ENCODE data around the gene METTL1. TPM values are rescaled to one million over a fixed set of nuclear protein-coding genes. Genes with fewer than 3 reads are reported as not detected.

METTL1 gene
- total and polyA plus RNA-seq, 2 experiments from 2014 or later = 18.9 to 39.5 TPM

DNA sequence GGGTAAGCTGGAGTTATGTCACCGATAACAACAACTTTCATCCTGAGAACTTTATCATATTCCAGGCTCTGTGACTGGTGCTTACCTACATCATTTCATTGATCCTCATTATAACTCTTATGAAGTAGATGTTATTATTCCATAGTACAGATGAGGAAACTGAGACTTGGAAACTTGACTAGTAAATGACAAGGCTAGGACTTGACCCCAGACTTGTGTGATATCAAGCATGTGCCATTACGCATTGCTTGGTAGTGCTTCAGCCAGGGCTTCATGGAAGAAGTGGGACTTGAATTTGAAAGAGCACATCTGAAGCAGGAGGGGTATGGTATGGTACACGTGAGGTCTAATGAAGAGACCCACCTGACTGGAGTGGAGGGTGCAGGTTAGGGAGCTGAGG lies 34.8 kb upstream of the METTL1 start (continued):
- TF ChIP-seq, protein P1, sequence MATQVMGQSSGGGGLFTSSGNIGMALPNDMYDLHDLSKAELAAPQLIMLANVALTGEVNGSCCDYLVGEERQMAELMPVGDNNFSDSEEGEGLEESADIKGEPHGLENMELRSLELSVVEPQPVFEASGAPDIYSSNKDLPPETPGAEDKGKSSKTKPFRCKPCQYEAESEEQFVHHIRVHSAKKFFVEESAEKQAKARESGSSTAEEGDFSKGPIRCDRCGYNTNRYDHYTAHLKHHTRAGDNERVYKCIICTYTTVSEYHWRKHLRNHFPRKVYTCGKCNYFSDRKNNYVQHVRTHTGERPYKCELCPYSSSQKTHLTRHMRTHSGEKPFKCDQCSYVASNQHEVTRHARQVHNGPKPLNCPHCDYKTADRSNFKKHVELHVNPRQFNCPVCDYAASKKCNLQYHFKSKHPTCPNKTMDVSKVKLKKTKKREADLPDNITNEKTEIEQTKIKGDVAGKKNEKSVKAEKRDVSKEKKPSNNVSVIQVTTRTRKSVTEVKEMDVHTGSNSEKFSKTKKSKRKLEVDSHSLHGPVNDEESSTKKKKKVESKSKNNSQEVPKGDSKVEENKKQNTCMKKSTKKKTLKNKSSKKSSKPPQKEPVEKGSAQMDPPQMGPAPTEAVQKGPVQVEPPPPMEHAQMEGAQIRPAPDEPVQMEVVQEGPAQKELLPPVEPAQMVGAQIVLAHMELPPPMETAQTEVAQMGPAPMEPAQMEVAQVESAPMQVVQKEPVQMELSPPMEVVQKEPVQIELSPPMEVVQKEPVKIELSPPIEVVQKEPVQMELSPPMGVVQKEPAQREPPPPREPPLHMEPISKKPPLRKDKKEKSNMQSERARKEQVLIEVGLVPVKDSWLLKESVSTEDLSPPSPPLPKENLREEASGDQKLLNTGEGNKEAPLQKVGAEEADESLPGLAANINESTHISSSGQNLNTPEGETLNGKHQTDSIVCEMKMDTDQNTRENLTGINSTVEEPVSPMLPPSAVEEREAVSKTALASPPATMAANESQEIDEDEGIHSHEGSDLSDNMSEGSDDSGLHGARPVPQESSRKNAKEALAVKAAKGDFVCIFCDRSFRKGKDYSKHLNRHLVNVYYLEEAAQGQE (IDR thresholded peaks at IDR 0.05; ENCODE audit: unreplicated experiment) = no peak
- no peak for TF ChIP-seq EZH2 (IDR thresholded peaks at IDR 0.05; ENCODE audit: low read depth, unreplicated experiment)
- TF ChIP-seq STAT1 (IDR thresholded peaks at IDR 0.05; ENCODE audit: unreplicated experiment) = no peak

DNA sequence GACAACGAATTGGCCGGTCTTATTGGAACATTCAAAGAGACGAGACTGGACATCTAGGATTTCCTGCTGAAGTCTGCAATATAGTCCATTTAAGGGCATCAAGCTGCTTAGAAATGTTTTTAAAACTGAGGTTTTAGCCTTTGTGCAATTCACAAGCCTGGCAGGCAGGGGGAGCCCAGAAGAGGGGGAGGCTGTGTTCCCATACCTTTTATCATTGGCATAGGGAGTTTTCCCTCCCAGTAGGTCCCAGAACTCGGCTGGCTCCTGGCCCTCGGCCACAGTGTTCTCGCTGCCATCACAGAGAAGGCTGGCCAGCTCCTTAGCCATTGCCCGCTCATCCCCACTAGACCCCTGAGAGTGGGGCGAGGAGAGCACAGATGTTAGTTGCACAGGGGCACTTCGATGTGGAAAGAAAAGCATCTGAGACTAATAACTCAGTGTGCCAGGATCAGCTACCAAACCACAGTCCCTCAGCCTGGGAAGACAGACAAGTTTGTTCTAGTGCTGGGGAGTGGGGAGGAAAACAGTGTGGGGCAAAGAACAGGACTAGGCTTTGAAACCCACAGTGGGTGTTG lies 31.5 kb upstream of the METTL1 start:
- peaks cover 6% of the 10 kb centered on the region for H3K36me3 Mint-ChIP-seq (ENCODE audit: low read depth)
- no peak overlapping the region for H3K4me2 ChIP-seq
- no peaks in the 10 kb centered on the region for H3K4me1 Mint-ChIP-seq
- H3K9me2 ChIP-seq (ENCODE audit: insufficient read depth) = no peaks in the 10 kb centered on the region
- H3K9me3 Mint-ChIP-seq = no peaks in the 10 kb centered on the region
- peaks cover 2% of the 10 kb centered on the region; the same call in 1 of the 2 replicates for H3K4me1 ChIP-seq (ENCODE audit: insufficient read depth)
- H4K20me1 ChIP-seq (replicated peaks; ENCODE audit: insufficient read depth) = no peaks in the 10 kb centered on the region
- H2AFZ ChIP-seq = no peak overlapping the region
- no peaks in the 10 kb centered on the region for H3K36me3 ChIP-seq (ENCODE audit: insufficient read depth)
- no peaks in the 10 kb centered on the region for H3K27me3 ChIP-seq (ENCODE audit: insufficient read depth)
- H3K79me2 ChIP-seq (replicated peaks; ENCODE audit: insufficient read depth) = no peaks in the 10 kb centered on the region
- H3K27ac Mint-ChIP-seq = no peak overlapping the region
- peak; percentile 98 for ATAC-seq
- TF ChIP-seq NANOG (IDR thresholded peaks at IDR 0.05; ENCODE audit: borderline replicate concordance) = no peak
- TF ChIP-seq, protein P2, sequence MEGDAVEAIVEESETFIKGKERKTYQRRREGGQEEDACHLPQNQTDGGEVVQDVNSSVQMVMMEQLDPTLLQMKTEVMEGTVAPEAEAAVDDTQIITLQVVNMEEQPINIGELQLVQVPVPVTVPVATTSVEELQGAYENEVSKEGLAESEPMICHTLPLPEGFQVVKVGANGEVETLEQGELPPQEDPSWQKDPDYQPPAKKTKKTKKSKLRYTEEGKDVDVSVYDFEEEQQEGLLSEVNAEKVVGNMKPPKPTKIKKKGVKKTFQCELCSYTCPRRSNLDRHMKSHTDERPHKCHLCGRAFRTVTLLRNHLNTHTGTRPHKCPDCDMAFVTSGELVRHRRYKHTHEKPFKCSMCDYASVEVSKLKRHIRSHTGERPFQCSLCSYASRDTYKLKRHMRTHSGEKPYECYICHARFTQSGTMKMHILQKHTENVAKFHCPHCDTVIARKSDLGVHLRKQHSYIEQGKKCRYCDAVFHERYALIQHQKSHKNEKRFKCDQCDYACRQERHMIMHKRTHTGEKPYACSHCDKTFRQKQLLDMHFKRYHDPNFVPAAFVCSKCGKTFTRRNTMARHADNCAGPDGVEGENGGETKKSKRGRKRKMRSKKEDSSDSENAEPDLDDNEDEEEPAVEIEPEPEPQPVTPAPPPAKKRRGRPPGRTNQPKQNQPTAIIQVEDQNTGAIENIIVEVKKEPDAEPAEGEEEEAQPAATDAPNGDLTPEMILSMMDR (conservative IDR thresholded peaks at IDR 0.05; ENCODE audit: low read depth in 2 of 2) = peak; percentile 80 to 84
- H3K4me3 ChIP-seq = no peak overlapping the region
- peak; percentile 85 for DNase-seq (ENCODE audit: low spot score)
- H3F3A ChIP-seq (replicated peaks; ENCODE audit: low read depth) = no peaks in the 10 kb centered on the region
- H3K4me3 Mint-ChIP-seq = no peak overlapping the region
- peaks cover 2% of the 10 kb centered on the region for H3K27me3 Mint-ChIP-seq (ENCODE audit: insufficient read depth, low read depth, poor library complexity)
- no peak overlapping the region for H3K27ac ChIP-seq (ENCODE audit: low read depth)

DNA sequence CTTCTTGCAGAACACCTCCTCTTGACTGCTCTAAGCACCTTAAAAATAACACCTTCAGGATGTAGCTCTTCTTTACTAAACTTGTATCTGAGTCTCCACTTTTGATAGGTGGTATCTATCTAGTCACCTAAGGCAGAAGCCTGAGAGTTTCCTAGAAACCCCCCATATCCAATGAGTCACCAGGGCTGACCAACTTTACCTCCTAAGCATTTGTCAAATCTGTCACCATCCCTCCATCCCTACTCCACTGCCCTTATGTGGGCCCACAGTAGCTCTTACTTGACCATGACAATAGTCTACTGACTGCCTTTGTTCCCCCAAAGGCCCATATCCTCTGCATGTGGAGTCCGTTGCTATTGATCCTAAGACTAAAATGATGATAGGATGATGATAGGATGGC lies 30.7 kb upstream of the METTL1 start:
- H3K4me1 Mint-ChIP-seq = no peaks in the 10 kb centered on the region
- no peak for TF ChIP-seq EZH2phosphoT487 (IDR thresholded peaks at IDR 0.05; ENCODE audit: unreplicated experiment)
- H2AFZ ChIP-seq = no peak overlapping the region
- H3K9me2 ChIP-seq (ENCODE audit: insufficient read depth) = no peaks in the 10 kb centered on the region
- no peaks in the 10 kb centered on the region for H3K27me3 ChIP-seq (ENCODE audit: insufficient read depth)
- no peak overlapping the region for H3K4me3 ChIP-seq
- peaks cover 3% of the 10 kb centered on the region; the same call in 1 of the 2 replicates for H3K36me3 ChIP-seq (ENCODE audit: insufficient read depth)
- no peak overlapping the region for H3K4me3 Mint-ChIP-seq
- no peaks in the 10 kb centered on the region for H3K9me3 Mint-ChIP-seq
- peaks cover 2% of the 10 kb centered on the region; the same call in 1 of the 2 replicates for H3K4me1 ChIP-seq (ENCODE audit: insufficient read depth)
- no peaks in the 10 kb centered on the region for H3F3A ChIP-seq (replicated peaks; ENCODE audit: low read depth)
- H3K27me3 Mint-ChIP-seq (ENCODE audit: insufficient read depth, low read depth, poor library complexity) = peaks cover 2% of the 10 kb centered on the region
- H4K20me1 ChIP-seq (replicated peaks; ENCODE audit: insufficient read depth) = 0 out of 2 replicates have a peak, but pooled peaks cover under 1% of the 10 kb centered on the region
- H3K4me2 ChIP-seq = no peak overlapping the region
- H3K27ac Mint-ChIP-seq = no peak overlapping the region
- no peak overlapping the region for H3K27ac ChIP-seq (ENCODE audit: low read depth)
- ATAC-seq = no peak
- H3K36me3 Mint-ChIP-seq (ENCODE audit: low read depth) = peaks cover 4% of the 10 kb centered on the region
- H3K79me2 ChIP-seq (replicated peaks; ENCODE audit: insufficient read depth) = no peaks in the 10 kb centered on the region
- DNase-seq (ENCODE audit: low spot score) = no peak
